Ovary (tissue), 3 donors: ENCODE measurements around the gene JARID2.

Experiments
- CTCF ChIP-seq, 3 donors: fragments of 450-650 bp in 2 of 3; fragments of 200-600 bp in 1 of 3; IDR thresholded peaks; one replicate each; pipeline versions ENCODE4 v1.5.1 to v1.8.0; 2016 to 2022; ENCODE audit warnings: antibody characterized with exemption in 3 of 3, mild to moderate bottlenecking in 1 of 3
- POLR2A ChIP-seq: fragments of 450-650 bp; IDR thresholded peaks from one replicate; pipeline ENCODE4 v1.6.1; 2017; ENCODE audit warnings: antibody characterized with exemption, mild to moderate bottlenecking, moderate library complexity
- donor health status: DM: no; HTN: no; CAD: no.

GRCh38 chr6:15284743-15285142 is 38.9 kb downstream of the JARID2 start:
- TF ChIP-seq POLR2A (no peak), CTCF (IDR thresholded peaks at IDR 0.05) (no peak)
